Panc1 (cell line): ENCODE measurements around the gene VIT. TPM values are rescaled to one million over a fixed set of nuclear protein-coding genes. Genes with fewer than 3 reads are reported as not detected.

Experiments used
- ATAC-seq: fragments of 200-7000 bp; cut with Tn5 transposase; 2 replicates; pipeline ENCODE4 v1.9.1; 2020; ENCODE audit warnings: mild to moderate bottlenecking, moderate library complexity
- BruUV-seq: library from RNA; stranded (reverse); fragments of 400-500 nt; replicated peaks from 2 replicates; lab custom pipeline; 2021; lab: Mats Ljungman, UMichigan
- CTCF ChIA-PET: fragments of 300-600 bp; sonication (Branson Sonifier 250); formaldehyde crosslinking; loops from one replicate; lab custom pipeline; 2022; ENCODE audit warnings: antibody characterized with exemption; lab: Charles Lee
- POLR2A ChIA-PET: fragments of 300-600 bp; sonication (Branson Sonifier 250); formaldehyde crosslinking; loops from one replicate; lab custom pipeline; 2022; ENCODE audit warnings: antibody characterized with exemption; lab: Charles Lee
- DNase-seq: peaks from one replicate; pipeline ENCODE4 v3.0.0-alpha.2; 2010; ENCODE audit warnings: low read depth, low spot score
- H3K27ac ChIP-seq: 2 replicates; pipeline ENCODE4 v1.5.1; 2011; ENCODE audit warnings: mild to moderate bottlenecking, low read length, inconsistent platforms
- H3K27me3 ChIP-seq: fragments of 200-500 bp; sonication (Bioruptor generic); 2 replicates; pipeline ENCODE4 v1.6.0; 2014; ENCODE audit warnings: low read length, inconsistent platforms; ENCODE audit not compliant: control insufficient read depth, insufficient read depth
- H3K36me3 ChIP-seq: fragments of 200-500 bp; sonication (Bioruptor generic); 2 replicates; pipeline ENCODE4 v1.5.1; 2014; ENCODE audit warnings: inconsistent platforms, mild to moderate bottlenecking, low read length, moderate library complexity; ENCODE audit not compliant: control insufficient read depth, insufficient read depth
- H3K4me1 ChIP-seq: 2 replicates; pipeline ENCODE4 v1.5.1; 2011; ENCODE audit warnings: inconsistent platforms, mild to moderate bottlenecking, low read length, moderate library complexity; ENCODE audit not compliant: control insufficient read depth, insufficient read depth
- H3K4me3 ChIP-seq, 2 experiments: 2 replicates each; pipeline ENCODE4 v1.5.1; 2011 to 2012; ENCODE audit warnings: low read depth in 2 of 2, low read length in 2 of 2, mild to moderate bottlenecking in 2 of 2, inconsistent platforms in 1 of 2, moderate library complexity in 1 of 2
- H3K9me3 ChIP-seq: fragments of 200-500 bp; sonication (Bioruptor generic); 2 replicates; pipeline ENCODE4 v1.5.1; 2014; ENCODE audit warnings: low read depth, mild to moderate bottlenecking, inconsistent platforms, low read length, moderate library complexity; ENCODE audit not compliant: control insufficient read depth, insufficient read depth
- POLR2AphosphoS5 ChIP-seq: IDR thresholded peaks from 2 replicates; pipeline ENCODE4 v1.6.1; 2012; ENCODE audit warnings: mild to moderate bottlenecking, low read depth, low read length, moderate library complexity
- SIN3A ChIP-seq: IDR thresholded peaks from 2 replicates; pipeline ENCODE4 v1.6.1; 2012; ENCODE audit warnings: low read depth, mild to moderate bottlenecking, low read length, moderate library complexity, borderline replicate concordance; ENCODE audit not compliant: insufficient read depth
- TCF7L2 ChIP-seq: IDR thresholded peaks from 2 replicates; pipeline ENCODE4 v1.6.1; 2011; ENCODE audit warnings: mild to moderate bottlenecking, low read depth, low read length, inconsistent platforms
- in situ Hi-C: cut with HindIII; loops from 2 replicates; pipeline ENCODE4 v1.10.0; 2016; ENCODE audit warnings: low sequenced_read_pairs, low pct_unique_long_range_greater_than_20kb
- intact Hi-C: fragments of 100-400 bp; cut with micrococcal nuclease; formaldehyde crosslinking; loops from one replicate; pipeline ENCODE4 v1.10.0; 2022; ENCODE audit not compliant: unreplicated experiment
- total RNA-seq: library from RNA; stranded (reverse); gene quantifications from one replicate; pipeline ENCODE4 v1.2.1, GENCODE V29; 2021; ENCODE audit not compliant: unreplicated experiment
- TF ChIP-seq, protein P1 (sequence below), 2 experiments: IDR thresholded peaks; 2 replicates each; pipeline ENCODE4 v1.6.1; 2011 to 2012; ENCODE audit warnings: low read depth in 2 of 2, control low read depth in 1 of 2, low read length in 1 of 2, mild to moderate bottlenecking in 1 of 2, moderate library complexity in 1 of 2; ENCODE audit not compliant: insufficient read depth in 1 of 2
- TF ChIP-seq, protein P2 (sequence below): fragments of 450-650 bp; IDR thresholded peaks from 2 replicates; pipeline ENCODE4 v1.5.1; 2017; ENCODE audit warnings: mild to moderate bottlenecking

Gene VIT
- total RNA-seq, 1 experiment from 2014 or later = 0.77 TPM

DNA sequence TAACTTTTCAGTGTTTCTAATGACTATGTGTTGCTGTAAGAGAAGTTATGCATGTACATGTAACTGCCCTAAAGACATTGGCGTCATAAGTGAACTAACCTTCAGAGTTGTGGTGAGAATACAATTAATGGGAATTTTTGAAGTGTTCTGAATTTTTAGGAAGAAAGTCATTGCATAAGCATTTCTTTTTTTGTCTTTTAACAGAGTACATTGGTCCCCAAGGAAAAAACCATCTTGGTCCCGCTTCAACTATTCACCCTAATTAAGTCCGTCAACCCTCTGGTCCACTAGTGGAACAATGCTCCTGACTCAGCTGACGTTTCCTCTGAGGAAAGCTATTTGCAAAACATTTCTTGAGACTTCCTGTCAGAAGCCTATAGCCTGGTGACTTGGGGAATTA lies 41.1 kb upstream of the VIT start:
- H3K27me3 ChIP-seq = no peaks in the 10 kb centered on the region
- H3K36me3 ChIP-seq = no peaks in the 10 kb centered on the region
- in situ Hi-C loops (no loop called here), intact Hi-C loops (no loop called here)
- H3K4me1 ChIP-seq = peaks cover 6% of the 10 kb centered on the region; the same call in 1 of the 2 replicates
- BruUV-seq = no TSS peak
- TF ChIP-seq POLR2AphosphoS5 (no peak), TCF7L2 (no peak), SIN3A (no peak)
- TF ChIP-seq, protein P1, sequence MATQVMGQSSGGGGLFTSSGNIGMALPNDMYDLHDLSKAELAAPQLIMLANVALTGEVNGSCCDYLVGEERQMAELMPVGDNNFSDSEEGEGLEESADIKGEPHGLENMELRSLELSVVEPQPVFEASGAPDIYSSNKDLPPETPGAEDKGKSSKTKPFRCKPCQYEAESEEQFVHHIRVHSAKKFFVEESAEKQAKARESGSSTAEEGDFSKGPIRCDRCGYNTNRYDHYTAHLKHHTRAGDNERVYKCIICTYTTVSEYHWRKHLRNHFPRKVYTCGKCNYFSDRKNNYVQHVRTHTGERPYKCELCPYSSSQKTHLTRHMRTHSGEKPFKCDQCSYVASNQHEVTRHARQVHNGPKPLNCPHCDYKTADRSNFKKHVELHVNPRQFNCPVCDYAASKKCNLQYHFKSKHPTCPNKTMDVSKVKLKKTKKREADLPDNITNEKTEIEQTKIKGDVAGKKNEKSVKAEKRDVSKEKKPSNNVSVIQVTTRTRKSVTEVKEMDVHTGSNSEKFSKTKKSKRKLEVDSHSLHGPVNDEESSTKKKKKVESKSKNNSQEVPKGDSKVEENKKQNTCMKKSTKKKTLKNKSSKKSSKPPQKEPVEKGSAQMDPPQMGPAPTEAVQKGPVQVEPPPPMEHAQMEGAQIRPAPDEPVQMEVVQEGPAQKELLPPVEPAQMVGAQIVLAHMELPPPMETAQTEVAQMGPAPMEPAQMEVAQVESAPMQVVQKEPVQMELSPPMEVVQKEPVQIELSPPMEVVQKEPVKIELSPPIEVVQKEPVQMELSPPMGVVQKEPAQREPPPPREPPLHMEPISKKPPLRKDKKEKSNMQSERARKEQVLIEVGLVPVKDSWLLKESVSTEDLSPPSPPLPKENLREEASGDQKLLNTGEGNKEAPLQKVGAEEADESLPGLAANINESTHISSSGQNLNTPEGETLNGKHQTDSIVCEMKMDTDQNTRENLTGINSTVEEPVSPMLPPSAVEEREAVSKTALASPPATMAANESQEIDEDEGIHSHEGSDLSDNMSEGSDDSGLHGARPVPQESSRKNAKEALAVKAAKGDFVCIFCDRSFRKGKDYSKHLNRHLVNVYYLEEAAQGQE (IDR thresholded peaks at IDR 0.05; ENCODE audit: insufficient read depth in 1 of 2, low read depth in 2 of 2, low read length in 1 of 2) = no peak
- TF ChIP-seq, protein P2, sequence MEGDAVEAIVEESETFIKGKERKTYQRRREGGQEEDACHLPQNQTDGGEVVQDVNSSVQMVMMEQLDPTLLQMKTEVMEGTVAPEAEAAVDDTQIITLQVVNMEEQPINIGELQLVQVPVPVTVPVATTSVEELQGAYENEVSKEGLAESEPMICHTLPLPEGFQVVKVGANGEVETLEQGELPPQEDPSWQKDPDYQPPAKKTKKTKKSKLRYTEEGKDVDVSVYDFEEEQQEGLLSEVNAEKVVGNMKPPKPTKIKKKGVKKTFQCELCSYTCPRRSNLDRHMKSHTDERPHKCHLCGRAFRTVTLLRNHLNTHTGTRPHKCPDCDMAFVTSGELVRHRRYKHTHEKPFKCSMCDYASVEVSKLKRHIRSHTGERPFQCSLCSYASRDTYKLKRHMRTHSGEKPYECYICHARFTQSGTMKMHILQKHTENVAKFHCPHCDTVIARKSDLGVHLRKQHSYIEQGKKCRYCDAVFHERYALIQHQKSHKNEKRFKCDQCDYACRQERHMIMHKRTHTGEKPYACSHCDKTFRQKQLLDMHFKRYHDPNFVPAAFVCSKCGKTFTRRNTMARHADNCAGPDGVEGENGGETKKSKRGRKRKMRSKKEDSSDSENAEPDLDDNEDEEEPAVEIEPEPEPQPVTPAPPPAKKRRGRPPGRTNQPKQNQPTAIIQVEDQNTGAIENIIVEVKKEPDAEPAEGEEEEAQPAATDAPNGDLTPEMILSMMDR = no peak
- POLR2A ChIA-PET = no interaction called here
- no peak for DNase-seq
- H3K27ac ChIP-seq = peak overlapping the region; percentile 34; the same call in 1 of the 2 replicates
- peaks cover 7% of the 10 kb centered on the region; the same call in 1 of the 2 replicates for H3K9me3 ChIP-seq
- no peak overlapping the region for H3K4me3 ChIP-seq
- no peak for ATAC-seq
- CTCF ChIA-PET = no interaction called here

DNA sequence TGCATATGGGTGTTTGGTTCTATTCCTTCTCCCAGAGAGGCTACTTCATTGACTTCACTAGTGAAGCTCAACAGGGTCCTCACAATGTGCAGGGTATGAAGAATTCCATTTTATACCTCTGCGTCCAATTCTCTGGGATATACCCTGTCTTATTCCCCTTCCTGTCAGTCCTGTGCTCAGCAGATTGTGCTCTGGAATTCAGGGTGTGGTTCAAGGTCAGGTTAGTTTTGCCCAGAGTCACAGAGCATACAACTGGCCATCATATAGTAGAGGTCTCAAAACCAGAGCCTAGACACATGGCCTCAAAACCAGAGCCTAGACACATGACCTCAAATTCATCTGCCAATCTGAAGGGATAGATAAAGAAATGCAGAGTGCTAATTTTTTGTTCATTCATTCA lies 38.8 kb upstream of the VIT start:
- DNase-seq (no peak), ATAC-seq (no peak)
- Histone ChIP-seq H3K27me3 (no peaks in the 10 kb centered on the region), H3K4me3 (no peak overlapping the region), H3K27ac (peak overlapping the region; percentile 6; the same call in 1 of the 2 replicates), H3K9me3 (peaks cover 18% of the 10 kb centered on the region; the same call in 1 of the 2 replicates), H3K36me3 (no peaks in the 10 kb centered on the region), H3K4me1 (peaks cover 4% of the 10 kb centered on the region; the same call in 1 of the 2 replicates)
- BruUV-seq = no TSS peak
- TF ChIP-seq, protein P1 (IDR thresholded peaks at IDR 0.05; ENCODE audit: insufficient read depth in 1 of 2, low read depth in 2 of 2, low read length in 1 of 2) = no peak
- TF ChIP-seq TCF7L2 = no peak
- no peak for TF ChIP-seq SIN3A
- TF ChIP-seq, protein P2 = no peak
- no peak for TF ChIP-seq POLR2AphosphoS5
- ChIA-PET CTCF (no interaction called here), POLR2A (no interaction called here)
- in situ Hi-C loops = no loop called here
- intact Hi-C loops = no loop called here
